Hepatocyte (in vitro differentiated cells): Measurements from ENCODE around the gene GMDS. TPM values are rescaled to one million over a fixed set of nuclear protein-coding genes. Genes with fewer than 3 reads are reported as not detected.

Source experiments
- DNase-seq: peaks from one replicate; pipeline ENCODE4 v3.0.0-alpha.2; 2016; ENCODE audit warnings: low spot score
- H2AFZ ChIP-seq: fragments of 200-600 bp; sonication (generic); 2 replicates; pipeline ENCODE4 v1.6.0; 2016; ENCODE audit warnings: antibody characterized with exemption, mild to moderate bottlenecking
- H3K27ac ChIP-seq: fragments of 200-600 bp; sonication (generic); 2 replicates; pipeline ENCODE4 v1.5.1; 2016; ENCODE audit warnings: mild to moderate bottlenecking
- H3K27me3 ChIP-seq: fragments of 200-600 bp; sonication (generic); 2 replicates; pipeline ENCODE4 v1.6.1; 2016
- H3K36me3 ChIP-seq: fragments of 200-600 bp; sonication (generic); replicated peaks from 2 replicates; pipeline ENCODE4 v1.5.1; 2016; ENCODE audit warnings: low read depth; ENCODE audit not compliant: insufficient read depth
- H3K4me1 ChIP-seq: fragments of 200-600 bp; sonication (generic); 2 replicates; pipeline ENCODE4 v1.5.1; 2016; ENCODE audit warnings: mild to moderate bottlenecking, moderate library complexity; ENCODE audit not compliant: insufficient read depth
- H3K4me2 ChIP-seq: fragments of 200-600 bp; sonication (generic); 2 replicates; pipeline ENCODE4 v1.6.0; 2016
- H3K4me3 ChIP-seq: fragments of 200-600 bp; sonication (generic); 2 replicates; pipeline ENCODE4 v1.5.1; 2016; ENCODE audit warnings: mild to moderate bottlenecking
- H3K79me2 ChIP-seq: fragments of 200-600 bp; sonication (generic); 2 replicates; pipeline ENCODE4 v1.6.0; 2017; ENCODE audit warnings: mild to moderate bottlenecking
- H3K9me2 ChIP-seq: fragments of 200-600 bp; sonication (generic); replicated peaks from 2 replicates; pipeline ENCODE4 v1.6.0; 2017; ENCODE audit warnings: mild to moderate bottlenecking; ENCODE audit not compliant: insufficient read depth
- H3K9me3 ChIP-seq: fragments of 200-600 bp; sonication (generic); 2 replicates; pipeline ENCODE4 v1.5.1; 2016; ENCODE audit warnings: low read depth, mild to moderate bottlenecking
- H4K20me1 ChIP-seq: fragments of 200-600 bp; sonication (generic); 2 replicates; pipeline ENCODE4 v1.6.0; 2016; ENCODE audit warnings: mild to moderate bottlenecking; ENCODE audit not compliant: insufficient read depth, poor library complexity, severe bottlenecking
- EZH2 ChIP-seq: fragments of 200-600 bp; sonication (generic); IDR thresholded peaks from 2 replicates; pipeline ENCODE4 v1.6.1; 2016; ENCODE audit warnings: antibody characterized with exemption, mild to moderate bottlenecking, borderline replicate concordance
- EZH2phosphoT487 ChIP-seq: fragments of 200-600 bp; sonication (generic); IDR thresholded peaks from one replicate; pipeline ENCODE4 v1.6.1; 2018; ENCODE audit warnings: antibody characterized with exemption, mild to moderate bottlenecking, low read depth, moderate library complexity; ENCODE audit not compliant: unreplicated experiment, severe bottlenecking
- WGBS: methylation state at CpG from one replicate; pipeline ENCODE4 v1.1.6; 2016; ENCODE audit warnings: low lambda C conversion rate; ENCODE audit errors: missing lambda C conversion rate; 5-methylcytosine and 5-hydroxymethylcytosine counted together
- polyA plus RNA-seq: library from polyadenylated mRNA; unstranded; fragments of >200 nt; fragmentation: Nextera tagmentation; extraction: Ambion mirVana; gene quantifications from 2 replicates; pipeline ENCODE4 v1.2.1, GENCODE V29; 2016
- total RNA-seq: library from RNA; depleted of rRNA; stranded (reverse); fragments of >200 nt; gene quantifications from 2 replicates; pipeline ENCODE4 v1.2.3, GENCODE V29; 2014
- TF ChIP-seq, protein P1 (sequence below): fragments of 200-600 bp; sonication (generic); IDR thresholded peaks from 2 replicates; pipeline ENCODE4 v1.5.1; 2016; ENCODE audit warnings: antibody characterized with exemption, mild to moderate bottlenecking; ENCODE audit not compliant: poor library complexity

GMDS gene
- total and polyA plus RNA-seq, 2 experiments from 2014 or later = 20.7 to 32.6 TPM

- no peak overlapping the region for H2AFZ ChIP-seq
- TF ChIP-seq EZH2 (no peak), EZH2phosphoT487 (no peak)
- TF ChIP-seq, protein P1, sequence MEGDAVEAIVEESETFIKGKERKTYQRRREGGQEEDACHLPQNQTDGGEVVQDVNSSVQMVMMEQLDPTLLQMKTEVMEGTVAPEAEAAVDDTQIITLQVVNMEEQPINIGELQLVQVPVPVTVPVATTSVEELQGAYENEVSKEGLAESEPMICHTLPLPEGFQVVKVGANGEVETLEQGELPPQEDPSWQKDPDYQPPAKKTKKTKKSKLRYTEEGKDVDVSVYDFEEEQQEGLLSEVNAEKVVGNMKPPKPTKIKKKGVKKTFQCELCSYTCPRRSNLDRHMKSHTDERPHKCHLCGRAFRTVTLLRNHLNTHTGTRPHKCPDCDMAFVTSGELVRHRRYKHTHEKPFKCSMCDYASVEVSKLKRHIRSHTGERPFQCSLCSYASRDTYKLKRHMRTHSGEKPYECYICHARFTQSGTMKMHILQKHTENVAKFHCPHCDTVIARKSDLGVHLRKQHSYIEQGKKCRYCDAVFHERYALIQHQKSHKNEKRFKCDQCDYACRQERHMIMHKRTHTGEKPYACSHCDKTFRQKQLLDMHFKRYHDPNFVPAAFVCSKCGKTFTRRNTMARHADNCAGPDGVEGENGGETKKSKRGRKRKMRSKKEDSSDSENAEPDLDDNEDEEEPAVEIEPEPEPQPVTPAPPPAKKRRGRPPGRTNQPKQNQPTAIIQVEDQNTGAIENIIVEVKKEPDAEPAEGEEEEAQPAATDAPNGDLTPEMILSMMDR = no peak
- DNase-seq = no peak
- no peaks in the 10 kb centered on the region for H3K79me2 ChIP-seq
- H3K4me1 ChIP-seq = no peaks in the 10 kb centered on the region
- H3K4me3 ChIP-seq = no peak overlapping the region
- H3K9me3 ChIP-seq = no peaks in the 10 kb centered on the region
- no peaks in the 10 kb centered on the region for H4K20me1 ChIP-seq
- no peaks in the 10 kb centered on the region for H3K36me3 ChIP-seq
- H3K27me3 ChIP-seq = no peaks in the 10 kb centered on the region
- H3K4me2 ChIP-seq = no peak overlapping the region
- H3K9me2 ChIP-seq = no peaks in the 10 kb centered on the region
- H3K27ac ChIP-seq = no peak overlapping the region
- WGBS = 86% methylated on average over 4 of the region's 4 CpGs
Measured at GRCh38 chr6:1715336-1715735, 530.1 kb downstream of the GMDS start.

DNA sequence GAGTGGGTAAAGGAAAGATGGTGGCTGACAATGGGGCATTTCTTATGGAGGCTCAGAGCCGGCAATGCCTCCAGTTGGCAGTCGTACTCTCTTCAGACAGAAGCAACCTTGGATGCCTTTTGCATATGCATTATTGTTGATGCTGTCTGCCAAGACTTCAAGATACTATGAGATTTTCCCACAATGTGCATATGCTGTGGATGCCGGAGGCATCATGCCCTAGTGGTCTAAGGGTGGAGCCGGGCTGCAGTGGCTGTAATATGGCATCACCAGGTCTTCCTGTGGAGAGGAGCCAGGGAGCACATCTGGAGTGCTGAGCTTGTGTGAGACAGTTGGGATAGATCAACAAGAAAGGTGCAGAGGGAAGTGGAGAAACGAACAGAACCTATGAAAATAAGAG, 530.8 kb downstream of the GMDS start:
- WGBS = 96% methylated on average over 5 of the region's 5 CpGs

DNA sequence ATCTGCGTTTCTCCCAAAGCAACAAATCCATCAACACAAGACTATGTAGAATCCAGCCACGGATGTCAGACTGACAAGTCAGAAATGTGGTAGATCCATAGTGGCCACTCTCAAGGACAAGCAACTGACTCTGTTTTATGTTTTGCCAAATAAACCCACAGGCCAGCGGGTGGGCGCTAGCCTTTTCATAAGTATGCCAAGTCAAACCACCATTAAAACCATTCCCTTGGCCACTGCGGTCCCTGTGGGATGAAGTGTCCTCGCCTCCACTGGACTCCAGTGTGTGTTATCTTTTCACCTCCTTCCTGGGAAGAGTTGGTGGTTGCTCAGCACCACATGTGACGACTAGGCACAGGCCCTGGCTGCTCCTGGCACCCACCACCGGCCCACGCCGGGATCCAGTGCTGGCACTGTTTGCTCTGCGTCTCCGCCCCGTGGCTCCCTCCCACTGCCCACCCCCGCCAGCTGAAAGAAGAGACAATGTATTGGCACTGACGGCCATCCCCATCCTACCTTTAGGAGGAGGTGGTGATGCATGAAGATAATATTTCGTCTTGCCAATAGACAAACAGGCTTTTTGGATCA, 532.3 kb downstream of the GMDS start:
- TF ChIP-seq EZH2phosphoT487 (no peak), EZH2 (no peak)
- TF ChIP-seq, protein P1 = no peak
- no peaks in the 10 kb centered on the region for H3K36me3 ChIP-seq
- DNase-seq = no peak
- no peaks in the 10 kb centered on the region for H3K79me2 ChIP-seq
- 91% methylated on average over 16 of the region's 16 CpGs for WGBS
- no peaks in the 10 kb centered on the region for H3K9me2 ChIP-seq
- no peak overlapping the region for H3K27ac ChIP-seq
- H2AFZ ChIP-seq = no peak overlapping the region
- no peaks in the 10 kb centered on the region for H4K20me1 ChIP-seq
- no peaks in the 10 kb centered on the region for H3K27me3 ChIP-seq
- H3K9me3 ChIP-seq = no peaks in the 10 kb centered on the region
- H3K4me1 ChIP-seq = no peaks in the 10 kb centered on the region
- no peak overlapping the region for H3K4me3 ChIP-seq
- H3K4me2 ChIP-seq = no peak overlapping the region

More for the DNA sequence above, 530.8 kb downstream of the GMDS start:
- Histone ChIP-seq H3K4me2 (no peak overlapping the region), H3K9me3 (no peaks in the 10 kb centered on the region), H3K4me3 (no peak overlapping the region), H3K4me1 (no peaks in the 10 kb centered on the region), H3K27ac (no peak overlapping the region), H4K20me1 (no peaks in the 10 kb centered on the region), H3K27me3 (no peaks in the 10 kb centered on the region), H3K36me3 (no peaks in the 10 kb centered on the region), H3K9me2 (no peaks in the 10 kb centered on the region), H2AFZ (no peak overlapping the region), H3K79me2 (no peaks in the 10 kb centered on the region)
- TF ChIP-seq, protein P1 = no peak
- TF ChIP-seq EZH2phosphoT487 = no peak
- TF ChIP-seq EZH2 = no peak
- DNase-seq = no peak
